Body of pancreas (tissue), 4 donors: ENCODE data around the gene PCSK5.

Experiments
- CTCF ChIP-seq, 7 experiments: fragments of 450-650 bp in 4 of 7; fragments of 200-600 bp in 3 of 7; sonication (generic) in 3 of 7; IDR thresholded peaks; one replicate each; pipeline ENCODE4 v1.5.1; 2016 to 2019; ENCODE audit warnings: antibody characterized with exemption in 7 of 7
- POLR2A ChIP-seq, 3 donors: fragments of 450-650 bp; IDR thresholded peaks; one replicate each; pipeline ENCODE4 v1.6.1; 2016; ENCODE audit warnings: antibody characterized with exemption in 3 of 3, mild to moderate bottlenecking in 2 of 3

GRCh38 chr9:75967556-75967955 is 77.1 kb downstream of the PCSK5 start:
- no peak for TF ChIP-seq CTCF (IDR thresholded peaks at IDR 0.05)
- TF ChIP-seq POLR2A (IDR thresholded peaks at IDR 0.05), result no peak
